Osteoblast (primary cell): ENCODE data around the gene C10orf88. TPM values are rescaled to one million over a fixed set of nuclear protein-coding genes. Genes with fewer than 3 reads are reported as not detected.

ENCODE experiments used
- DNase-seq: peaks from one replicate; pipeline ENCODE4 v3.0.0; 2011; ENCODE audit warnings: low spot score, mixed read lengths; ENCODE audit not compliant: insufficient read length; ENCODE audit errors: missing footprints
- H2AFZ ChIP-seq: 2 replicates; pipeline ENCODE4 v1.6.0; 2011; ENCODE audit warnings: mild to moderate bottlenecking, low read length
- H3K27ac ChIP-seq: 2 replicates; pipeline ENCODE4 v1.5.1; 2011; ENCODE audit warnings: mild to moderate bottlenecking, low read depth, low read length, moderate library complexity
- H3K27me3 ChIP-seq: 2 replicates; pipeline ENCODE4 v1.6.0; 2012; ENCODE audit warnings: mild to moderate bottlenecking, control low read depth, inconsistent platforms, low read length, moderate library complexity; ENCODE audit not compliant: insufficient read depth
- H3K36me3 ChIP-seq: 2 replicates; pipeline ENCODE4 v1.5.1; 2011; ENCODE audit warnings: mild to moderate bottlenecking, low read length, control low read depth, moderate library complexity; ENCODE audit not compliant: insufficient read depth
- H3K4me1 ChIP-seq: 2 replicates; pipeline ENCODE4 v1.5.1; 2011; ENCODE audit warnings: mild to moderate bottlenecking, low read length, control low read depth, moderate library complexity; ENCODE audit not compliant: insufficient read depth
- H3K4me2 ChIP-seq: 2 replicates; pipeline ENCODE4 v1.6.0; 2011; ENCODE audit warnings: mild to moderate bottlenecking, low read length; ENCODE audit not compliant: insufficient read depth
- H3K4me3 ChIP-seq: fragments of 200-600 bp; sonication (generic); 3 replicates; pipeline ENCODE4 v1.5.1; 2012; ENCODE audit warnings: mild to moderate bottlenecking, low read length, inconsistent platforms; ENCODE audit not compliant: insufficient read depth
- H3K79me2 ChIP-seq: 2 replicates; pipeline ENCODE4 v1.6.0; 2012; ENCODE audit warnings: mild to moderate bottlenecking, low read length, control low read depth, inconsistent platforms; ENCODE audit not compliant: insufficient read depth
- H3K9me3 ChIP-seq: 2 replicates; pipeline ENCODE4 v1.5.1; 2011; ENCODE audit warnings: low read depth, low read length, control low read depth
- H4K20me1 ChIP-seq: 2 replicates; pipeline ENCODE4 v1.6.0; 2012; ENCODE audit warnings: mild to moderate bottlenecking, low read length, control low read depth; ENCODE audit not compliant: insufficient read depth
- CTCF ChIP-seq: IDR thresholded peaks from 2 replicates; pipeline ENCODE4 v1.5.1; 2011; ENCODE audit warnings: mild to moderate bottlenecking, low read depth, low read length, moderate library complexity; ENCODE audit errors: extremely low read depth
- total RNA-seq: library from RNA; depleted of rRNA; stranded (reverse); fragments of >200 nt; gene quantifications from 2 replicates; pipeline ENCODE4 v1.2.3, GENCODE V29; 2012

C10orf88 gene
- total RNA-seq, 1 donor: 6.5 TPM

- Histone ChIP-seq H3K9me3 (no peaks in the 10 kb centered on the region), H3K36me3 (peaks cover 5% of the 10 kb centered on the region), H3K4me3 (no peak overlapping the region), H2AFZ (no peak overlapping the region), H3K79me2 (peaks cover 4% of the 10 kb centered on the region), H3K4me1 (no peaks in the 10 kb centered on the region), H3K4me2 (no peak overlapping the region), H3K27me3 (no peaks in the 10 kb centered on the region), H4K20me1 (no peaks in the 10 kb centered on the region), H3K27ac (no peak overlapping the region)
- no peak for DNase-seq
- no peak for TF ChIP-seq CTCF
Observed at GRCh38 chr10:122986335-122986734, 32.3 kb upstream of the C10orf88 start.

DNA sequence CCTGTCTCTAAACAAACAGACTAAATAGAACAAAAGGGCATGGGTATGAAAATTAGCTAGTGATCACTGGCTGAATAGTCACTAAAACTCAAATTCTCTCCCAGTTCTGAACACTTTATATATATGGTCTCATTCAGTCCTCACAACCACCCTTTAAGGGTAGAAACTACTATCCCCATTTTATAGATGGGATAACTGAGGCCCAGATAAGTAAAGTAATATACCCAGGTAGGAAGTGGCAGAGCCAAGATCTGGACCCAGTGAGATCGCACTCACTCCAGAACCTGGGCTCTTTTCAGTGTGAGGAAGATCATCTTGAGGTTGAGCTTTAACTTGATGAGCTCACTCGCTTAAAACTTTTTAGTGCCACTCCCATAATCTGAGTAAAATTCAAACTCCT lies 30.7 kb upstream of the C10orf88 start:
- peaks cover 5% of the 10 kb centered on the region for H3K36me3 ChIP-seq
- no peak overlapping the region for H3K4me2 ChIP-seq
- H3K27me3 ChIP-seq: no peaks in the 10 kb centered on the region
- H2AFZ ChIP-seq: no peak overlapping the region
- H3K79me2 ChIP-seq: peaks cover 4% of the 10 kb centered on the region
- H3K9me3 ChIP-seq: no peaks in the 10 kb centered on the region
- H3K27ac ChIP-seq: no peak overlapping the region
- no peaks in the 10 kb centered on the region for H4K20me1 ChIP-seq
- H3K4me3 ChIP-seq: no peak overlapping the region
- no peak for DNase-seq
- H3K4me1 ChIP-seq: peaks cover 7% of the 10 kb centered on the region
- no peak for TF ChIP-seq CTCF

- peak; percentile 30 for DNase-seq
- Histone ChIP-seq H2AFZ (no peak overlapping the region), H3K27me3 (no peaks in the 10 kb centered on the region), H3K4me3 (no peak overlapping the region), H3K79me2 (peaks cover 4% of the 10 kb centered on the region), H3K4me1 (peaks cover 8% of the 10 kb centered on the region), H4K20me1 (no peaks in the 10 kb centered on the region), H3K36me3 (peaks cover 5% of the 10 kb centered on the region), H3K4me2 (no peak overlapping the region), H3K9me3 (no peaks in the 10 kb centered on the region), H3K27ac (no peak overlapping the region)
- no peak for TF ChIP-seq CTCF
Observed at GRCh38 chr10:122983898-122984297, 29.9 kb upstream of the C10orf88 start.

DNA sequence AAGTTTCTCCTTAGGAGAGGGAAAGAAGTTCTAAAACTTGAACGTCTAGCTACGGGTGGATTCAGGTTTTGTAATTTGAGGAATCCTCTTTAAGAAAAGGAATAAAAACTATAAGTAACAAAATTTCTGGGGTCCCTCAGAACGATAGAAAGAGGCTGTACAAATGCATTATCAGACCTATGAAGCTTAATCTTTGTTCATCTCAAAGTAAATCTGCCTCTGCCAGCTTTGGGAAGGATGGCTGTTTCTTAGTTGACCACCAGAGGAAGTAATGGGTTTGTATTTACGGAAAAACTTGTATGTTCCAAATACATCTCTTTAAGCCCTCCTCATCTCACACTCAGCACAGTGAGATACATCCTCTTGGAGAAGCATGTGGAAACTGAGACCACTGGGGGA lies 27.0 kb upstream of the C10orf88 start:
- Histone ChIP-seq H3K36me3 (peaks cover 5% of the 10 kb centered on the region), H3K9me3 (no peaks in the 10 kb centered on the region), H3K4me1 (peaks cover 8% of the 10 kb centered on the region), H3K4me2 (peak overlapping the region; percentile 98), H3K27me3 (no peaks in the 10 kb centered on the region), H4K20me1 (no peaks in the 10 kb centered on the region), H3K4me3 (peak overlapping the region; percentile 97), H3K27ac (no peak overlapping the region), H2AFZ (peak overlapping the region; percentile 90), H3K79me2 (peaks cover 4% of the 10 kb centered on the region)
- TF ChIP-seq CTCF: peak; percentile 60
- peak; percentile 91 for DNase-seq
